Spleen (tissue), 7 donors: ENCODE measurements around the gene IL1RL2.

ENCODE experiments used
- POLR2A ChIP-seq, 3 donors: fragments of 450-650 bp; IDR thresholded peaks; one replicate each; pipeline ENCODE4 v1.5.1; 2017; ENCODE audit warnings: antibody characterized with exemption in 3 of 3, mild to moderate bottlenecking in 1 of 3
- TF ChIP-seq, protein P1 (sequence below), 11 experiments: fragments of 200-600 bp in 7 of 11; fragments of 450-650 bp in 4 of 11; sonication (generic) in 4 of 11; IDR thresholded peaks in 8 of 11; conservative IDR thresholded peaks in 3 of 11; 1 replicate in 7 of 11; 2 replicates in 4 of 11; pipeline versions ENCODE4 v1.4.0 to v1.8.0; 2016 to 2021; ENCODE audit warnings: antibody characterized with exemption in 11 of 11, inconsistent platforms in 4 of 11, mild to moderate bottlenecking in 1 of 11
- donor health status: DM: no; HTN: no; CAD: no; lungs with moderate emphysema.
- donor health status: DM: no; HTN: no; CAD: no.
- donor health status: DM: no; HTN: no; CAD: no.

DNA sequence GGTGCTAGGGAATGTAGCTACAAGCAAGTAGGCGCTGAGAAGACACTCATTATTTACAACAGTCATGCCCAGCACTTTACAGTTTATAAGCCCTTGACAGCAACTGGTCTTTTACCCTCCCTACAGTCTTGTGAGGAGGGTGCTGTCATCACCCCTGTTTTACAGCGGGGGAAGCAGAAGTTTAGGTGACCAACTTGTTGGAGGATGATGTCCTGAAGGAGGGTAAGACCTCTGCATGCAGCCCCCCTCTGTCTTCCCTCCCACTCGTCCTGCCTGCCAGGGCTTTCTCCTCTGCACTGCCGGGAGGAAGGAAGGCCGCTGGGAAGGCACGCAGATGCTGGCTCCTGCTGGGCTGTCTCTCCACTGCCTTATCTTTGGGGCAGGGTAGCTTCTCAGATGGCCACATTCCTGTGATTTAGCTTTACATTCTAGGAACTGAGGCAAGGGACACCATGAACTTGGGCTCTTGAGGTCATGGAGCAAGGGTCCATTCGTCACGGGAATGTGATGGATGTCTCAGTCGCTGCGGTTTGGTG lies 43.3 kb upstream of the IL1RL2 start:
- TF ChIP-seq, protein P1, sequence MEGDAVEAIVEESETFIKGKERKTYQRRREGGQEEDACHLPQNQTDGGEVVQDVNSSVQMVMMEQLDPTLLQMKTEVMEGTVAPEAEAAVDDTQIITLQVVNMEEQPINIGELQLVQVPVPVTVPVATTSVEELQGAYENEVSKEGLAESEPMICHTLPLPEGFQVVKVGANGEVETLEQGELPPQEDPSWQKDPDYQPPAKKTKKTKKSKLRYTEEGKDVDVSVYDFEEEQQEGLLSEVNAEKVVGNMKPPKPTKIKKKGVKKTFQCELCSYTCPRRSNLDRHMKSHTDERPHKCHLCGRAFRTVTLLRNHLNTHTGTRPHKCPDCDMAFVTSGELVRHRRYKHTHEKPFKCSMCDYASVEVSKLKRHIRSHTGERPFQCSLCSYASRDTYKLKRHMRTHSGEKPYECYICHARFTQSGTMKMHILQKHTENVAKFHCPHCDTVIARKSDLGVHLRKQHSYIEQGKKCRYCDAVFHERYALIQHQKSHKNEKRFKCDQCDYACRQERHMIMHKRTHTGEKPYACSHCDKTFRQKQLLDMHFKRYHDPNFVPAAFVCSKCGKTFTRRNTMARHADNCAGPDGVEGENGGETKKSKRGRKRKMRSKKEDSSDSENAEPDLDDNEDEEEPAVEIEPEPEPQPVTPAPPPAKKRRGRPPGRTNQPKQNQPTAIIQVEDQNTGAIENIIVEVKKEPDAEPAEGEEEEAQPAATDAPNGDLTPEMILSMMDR (IDR thresholded peaks at IDR 0.05 in 8 of 11, conservative IDR thresholded peaks at IDR 0.05 in 3 of 11) = no peak
- TF ChIP-seq POLR2A (IDR thresholded peaks at IDR 0.05) = no peak
